B cell (primary cell): ENCODE results near the gene PSMD11. TPM values are rescaled to one million over a fixed set of nuclear protein-coding genes. Genes with fewer than 3 reads are reported as not detected.

Experiments used
- ATAC-seq: fragments of 200-7000 bp; cut with Tn5 transposase; one replicate; pipeline ENCODE4 v1.10.0; 2021; ENCODE audit warnings: low read depth, mild to moderate bottlenecking, moderate number of reproducible peaks, moderate library complexity
- CTCF ChIA-PET: fragments of 350-600 bp; sonication (Branson Sonifier 250); formaldehyde crosslinking; loops from one replicate; lab custom pipeline; 2021; ENCODE audit warnings: antibody characterized with exemption, inconsistent platforms; lab: Charles Lee
- POLR2A ChIA-PET: fragments of 350-600 bp; sonication (Branson Sonifier 250); formaldehyde crosslinking; loops from one replicate; lab custom pipeline; 2021; ENCODE audit warnings: antibody characterized with exemption; lab: Charles Lee
- DNase-seq: peaks from one replicate; pipeline ENCODE4 v3.0.0; 2013
- H2AFZ ChIP-seq: 2 replicates; pipeline ENCODE4 v1.6.1; 2012; ENCODE audit warnings: mild to moderate bottlenecking, low read depth, low read length; ENCODE audit not compliant: insufficient read depth, poor library complexity, severe bottlenecking
- H3K27ac ChIP-seq, 2 donors: 1 replicate in 1 of 2; 2 replicates in 1 of 2; pipeline ENCODE4 v1.5.1; 2012 to 2013; ENCODE audit warnings: low read length in 2 of 2, mild to moderate bottlenecking in 2 of 2, moderate library complexity in 1 of 2
- H3K27me3 ChIP-seq, 4 experiments: fragments of 200-600 bp in 1 of 4; sonication (generic) in 1 of 4; replicated peaks in 1 of 4; 1 replicate in 2 of 4; 2 replicates in 2 of 4; pipeline versions ENCODE4 v1.6.1 to v1.7.0; 2013 to 2016; ENCODE audit warnings: low read length in 3 of 4, mild to moderate bottlenecking in 2 of 4, mixed read lengths in 1 of 4, moderate library complexity in 1 of 4; ENCODE audit not compliant: insufficient read depth in 4 of 4, control insufficient read depth in 3 of 4; ENCODE audit errors: control extremely low read depth in 1 of 4
- H3K36me3 ChIP-seq, 2 experiments: replicated peaks in 1 of 2; 1 replicate in 1 of 2; 2 replicates in 1 of 2; pipeline versions ENCODE4 v1.6.1 to v1.7.1; 2013; ENCODE audit warnings: low read length in 1 of 2; ENCODE audit not compliant: insufficient read depth in 2 of 2, control insufficient read depth in 1 of 2; ENCODE audit errors: control extremely low read depth in 1 of 2, extremely low read depth in 1 of 2
- H3K4me1 ChIP-seq, 2 donors: fragments of 200-600 bp in 1 of 2; sonication (generic) in 1 of 2; 1 replicate in 1 of 2; 2 replicates in 1 of 2; pipeline versions ENCODE4 v1.5.1 to v1.6.1; 2013 to 2017; ENCODE audit warnings: low read length in 2 of 2; ENCODE audit not compliant: control insufficient read depth in 2 of 2, insufficient read depth in 2 of 2
- H3K4me2 ChIP-seq: replicated peaks from 2 replicates; pipeline ENCODE3; 2012; ENCODE audit warnings: mild to moderate bottlenecking, low read depth, low read length; ENCODE audit not compliant: poor library complexity, severe bottlenecking
- H3K4me3 ChIP-seq, 5 experiments: fragments of 200-600 bp in 1 of 5; sonication (generic) in 1 of 5; 1 replicate in 3 of 5; 2 replicates in 2 of 5; pipeline versions ENCODE4 v1.5.1 to v1.7.0; 2011 to 2016; ENCODE audit warnings: low read length in 4 of 5, mild to moderate bottlenecking in 4 of 5, low read depth in 2 of 5, control low read depth in 1 of 5, moderate library complexity in 1 of 5; ENCODE audit not compliant: insufficient read depth in 1 of 5; ENCODE audit errors: control extremely low read depth in 1 of 5, extremely low read depth in 1 of 5
- H3K79me2 ChIP-seq: fragments of 200-600 bp; sonication (generic); one replicate; pipeline ENCODE4 v1.6.0; 2016; ENCODE audit warnings: low read length; ENCODE audit not compliant: control insufficient read depth, insufficient read depth
- H3K9ac ChIP-seq: fragments of 200-600 bp; sonication (generic); 2 replicates; pipeline ENCODE4 v1.6.1; 2017; ENCODE audit warnings: mild to moderate bottlenecking, low read length, moderate library complexity
- H3K9me3 ChIP-seq, 3 donors: one replicate each; pipeline versions ENCODE4 v1.6.1 to v1.7.1; 2013; ENCODE audit warnings: low read length in 2 of 3; ENCODE audit not compliant: control insufficient read depth in 2 of 3, insufficient read depth in 1 of 3; ENCODE audit errors: control extremely low read depth in 1 of 3
- H4K20me1 ChIP-seq: 2 replicates; pipeline ENCODE4 v1.6.0; 2012; ENCODE audit warnings: mild to moderate bottlenecking, low read length; ENCODE audit not compliant: insufficient read depth, control insufficient read depth, poor library complexity, severe bottlenecking
- H3K27ac Mint-ChIP-seq: one replicate; pipeline ENCODE4 v1.8.0; 2021; ENCODE audit warnings: mixed read lengths
- H3K27me3 Mint-ChIP-seq: one replicate; pipeline ENCODE4 v1.8.0; 2021; ENCODE audit warnings: mixed read lengths
- H3K4me1 Mint-ChIP-seq: one replicate; pipeline ENCODE4 v1.8.0; 2021; ENCODE audit warnings: mixed read lengths
- H3K4me3 Mint-ChIP-seq: one replicate; pipeline ENCODE4 v1.8.0; 2021; ENCODE audit warnings: mixed read lengths
- H3K9me3 Mint-ChIP-seq: one replicate; pipeline ENCODE4 v1.8.0; 2022; ENCODE audit warnings: mixed read lengths; ENCODE audit not compliant: insufficient read depth
- EZH2 ChIP-seq: IDR thresholded peaks from 2 replicates; pipeline ENCODE4 v1.6.1; 2012; ENCODE audit warnings: borderline replicate concordance, low read depth, mild to moderate bottlenecking, moderate library complexity, low read length; ENCODE audit not compliant: insufficient read depth, poor library complexity, severe bottlenecking
- WGBS: methylation state at CpG from one replicate; pipeline ENCODE4 v1.1.5; 2013; ENCODE audit warnings: missing lambda C conversion rate; ENCODE audit not compliant: insufficient coverage; 5-methylcytosine and 5-hydroxymethylcytosine counted together
- intact Hi-C: fragments of 100-400 bp; cut with micrococcal nuclease; formaldehyde crosslinking; loops from one replicate; pipeline ENCODE4 v1.10.0; 2022
- polyA plus RNA-seq: library from polyadenylated mRNA; depleted of rRNA; stranded (reverse); fragments of >200 nt; gene quantifications from 2 replicates; pipeline ENCODE4 v1.2.3, GENCODE V29; 2012
- total RNA-seq, 2 donors: library from RNA; stranded (reverse); fragments of 120-200 nt in 1 of 2; gene quantifications; 1 replicate in 1 of 2; 2 replicates in 1 of 2; pipeline versions ENCODE4 v1.2.3 to v1.2.4, GENCODE V29; 2013 to 2022
- TF ChIP-seq, protein P1 (sequence below): fragments of 200-600 bp; IDR thresholded peaks from one replicate; pipeline ENCODE4 v1.8.0; 2022; ENCODE audit warnings: antibody characterized with exemption, mild to moderate bottlenecking

The PSMD11 gene
- total and polyA plus RNA-seq, 2 donors (not counting 1 experiment from before 2014, with no cell fraction given) = 23.8 to 73.4 TPM

DNA sequence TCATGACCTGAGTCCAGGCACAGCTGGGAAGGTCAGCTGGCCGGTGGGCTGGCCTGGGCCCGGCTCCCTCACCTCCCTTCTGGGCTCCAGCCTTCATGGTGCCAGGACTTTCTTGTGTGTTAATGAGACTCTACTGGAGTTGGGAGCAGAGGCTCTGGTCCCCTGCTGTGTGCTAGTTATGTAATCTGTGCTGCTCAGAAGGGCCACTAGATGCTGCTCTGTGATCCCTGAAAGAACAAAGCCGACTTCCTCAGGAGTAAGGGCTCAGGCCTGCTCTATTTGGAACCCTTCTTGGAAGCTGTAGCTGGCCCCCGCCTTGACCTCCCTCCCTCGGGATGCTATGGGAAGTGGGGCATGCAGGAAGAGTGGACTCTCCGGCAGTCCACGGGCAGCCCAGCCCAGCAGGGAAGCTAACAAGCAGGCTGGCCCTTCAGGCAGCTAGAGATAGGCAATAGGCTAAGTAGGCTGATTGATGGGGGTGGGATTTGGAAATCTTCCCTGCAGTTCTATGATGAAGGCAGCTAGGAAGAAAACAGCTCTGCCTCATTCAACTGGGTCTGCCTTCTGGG is 39.2 kb downstream of the PSMD11 start:
- peaks cover 5% of the 10 kb centered on the region for H4K20me1 ChIP-seq
- no peaks in the 10 kb centered on the region for H3K9me3 Mint-ChIP-seq
- POLR2A ChIA-PET = interaction anchor here (0.8 kb wide), 1 partner anchor 40 kb away, joined by 3 read pairs; no protein-coding TSS in a partner anchor
- CTCF ChIA-PET = interaction anchor here (0.6 to 10.2 kb wide), 43 partner anchors 9 to 394 kb away, joined by 3 to 139 read pairs (median 4); partner anchors contain the start of genes MYO1D and PSMD11
- DNase-seq (peak; percentile 77), ATAC-seq (peak; percentile 29)
- peaks cover 13% of the 10 kb centered on the region for H3K79me2 ChIP-seq
- H3K27ac Mint-ChIP-seq = peak overlapping the region; percentile 82
- H3K4me1 ChIP-seq = peaks cover 22 to 27% of the 10 kb centered on the region in 2 donors
- H3K4me2 ChIP-seq = no peak overlapping the region
- intact Hi-C loops = loop anchor here (1.0 to 10.0 kb wide), 3 partner anchors 126 to 391 kb away; partner anchors contain the start of gene MYO1D
- no peaks in the 10 kb centered on the region for H3K27me3 Mint-ChIP-seq
- H2AFZ ChIP-seq = no peak overlapping the region
- no peaks in the 10 kb centered on the region for H3K9me3 ChIP-seq
- peaks cover 23% of the 10 kb centered on the region for H3K4me1 Mint-ChIP-seq
- no peak overlapping the region for H3K9ac ChIP-seq
- no peak overlapping the region for H3K4me3 ChIP-seq
- H3K36me3 ChIP-seq = peaks cover 0 to 37% of the 10 kb centered on the region in 2 experiments
- 46% methylated on average over 7 of the region's 7 CpGs for WGBS
- no peaks in the 10 kb centered on the region for H3K27me3 ChIP-seq
- no peak overlapping the region for H3K4me3 Mint-ChIP-seq
- H3K27ac ChIP-seq = peak overlapping the region in 1 of 2 donors; percentile 47
- TF ChIP-seq, protein P1, sequence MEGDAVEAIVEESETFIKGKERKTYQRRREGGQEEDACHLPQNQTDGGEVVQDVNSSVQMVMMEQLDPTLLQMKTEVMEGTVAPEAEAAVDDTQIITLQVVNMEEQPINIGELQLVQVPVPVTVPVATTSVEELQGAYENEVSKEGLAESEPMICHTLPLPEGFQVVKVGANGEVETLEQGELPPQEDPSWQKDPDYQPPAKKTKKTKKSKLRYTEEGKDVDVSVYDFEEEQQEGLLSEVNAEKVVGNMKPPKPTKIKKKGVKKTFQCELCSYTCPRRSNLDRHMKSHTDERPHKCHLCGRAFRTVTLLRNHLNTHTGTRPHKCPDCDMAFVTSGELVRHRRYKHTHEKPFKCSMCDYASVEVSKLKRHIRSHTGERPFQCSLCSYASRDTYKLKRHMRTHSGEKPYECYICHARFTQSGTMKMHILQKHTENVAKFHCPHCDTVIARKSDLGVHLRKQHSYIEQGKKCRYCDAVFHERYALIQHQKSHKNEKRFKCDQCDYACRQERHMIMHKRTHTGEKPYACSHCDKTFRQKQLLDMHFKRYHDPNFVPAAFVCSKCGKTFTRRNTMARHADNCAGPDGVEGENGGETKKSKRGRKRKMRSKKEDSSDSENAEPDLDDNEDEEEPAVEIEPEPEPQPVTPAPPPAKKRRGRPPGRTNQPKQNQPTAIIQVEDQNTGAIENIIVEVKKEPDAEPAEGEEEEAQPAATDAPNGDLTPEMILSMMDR = peak; percentile 76
- no peak for TF ChIP-seq EZH2

DNA sequence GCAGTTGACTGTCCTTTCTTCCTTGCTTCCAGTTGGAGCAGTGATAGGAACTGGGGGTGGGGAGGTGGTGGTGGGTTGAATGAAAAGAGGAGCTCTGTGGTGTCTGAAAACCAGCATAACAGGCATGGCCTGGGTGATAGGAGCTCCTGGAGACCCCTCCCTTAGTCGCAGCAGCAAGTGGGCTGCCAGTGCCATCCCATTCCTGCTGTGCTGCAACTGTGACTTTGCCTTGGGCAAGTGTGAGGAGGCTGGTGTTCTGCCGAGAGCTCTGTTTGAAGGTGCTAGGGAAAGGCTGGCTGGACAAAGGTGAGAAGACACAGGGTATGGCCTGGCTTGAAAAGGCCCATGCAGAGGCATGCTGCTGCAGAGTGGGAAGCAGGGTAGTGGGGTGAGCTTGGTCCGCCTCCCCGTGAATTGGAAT is 39.7 kb downstream of the PSMD11 start:
- Histone ChIP-seq H3K4me3 (no peak overlapping the region), H3K9me3 (no peaks in the 10 kb centered on the region), H3K4me2 (no peak overlapping the region), H3K79me2 (peaks cover 18% of the 10 kb centered on the region), H3K4me1 (peaks cover 27 to 32% of the 10 kb centered on the region in 2 donors), H3K27me3 (no peaks in the 10 kb centered on the region), H2AFZ (no peak overlapping the region), H3K9ac (no peak overlapping the region), H4K20me1 (peaks cover 10% of the 10 kb centered on the region), H3K27ac (peak overlapping the region in 1 of 2 donors; percentile 47), H3K36me3 (peaks cover 0 to 32% of the 10 kb centered on the region in 2 experiments)
- no peaks in the 10 kb centered on the region for H3K27me3 Mint-ChIP-seq
- H3K27ac Mint-ChIP-seq = peak overlapping the region; percentile 82
- ATAC-seq (no peak), DNase-seq (peak; percentile 27)
- peaks cover 29% of the 10 kb centered on the region for H3K4me1 Mint-ChIP-seq
- intact Hi-C loops = loop anchor here (10.0 kb wide), 1 partner anchor 391 kb away; the partner anchor contains the start of gene MYO1D
- TF ChIP-seq, protein P1 = no peak
- TF ChIP-seq EZH2 = no peak
- ChIA-PET CTCF (interaction anchor here (0.6 to 10.2 kb wide), 39 partner anchors 8 to 393 kb away, joined by 3 to 139 read pairs (median 4); partner anchors contain the start of genes MYO1D and PSMD11), POLR2A (interaction anchor here (0.8 kb wide), 1 partner anchor 39 kb away, joined by 3 read pairs; no protein-coding TSS in a partner anchor)
- H3K4me3 Mint-ChIP-seq = peak overlapping the region; percentile 50
- no peaks in the 10 kb centered on the region for H3K9me3 Mint-ChIP-seq
- 93% methylated on average over 4 of the region's 4 CpGs for WGBS
